MG63 (cell line): ENCODE results near the gene DCAF6. TPM values are rescaled to one million over a fixed set of nuclear protein-coding genes. Genes with fewer than 3 reads are reported as not detected.

Experiments
- DNase-seq: peaks from one replicate; pipeline ENCODE4 v3.0.0-alpha.2; 2020
- H3K27me3 ChIP-seq: fragments of 250-450 bp; sonication (Bioruptor Pico); 2 replicates; pipeline ENCODE4 v1.5.1; 2020; ENCODE audit warnings: mild to moderate bottlenecking, moderate library complexity
- H3K36me3 ChIP-seq: fragments of 250-450 bp; sonication (Bioruptor Pico); 2 replicates; pipeline ENCODE4 v1.5.1; 2020; ENCODE audit warnings: mild to moderate bottlenecking, moderate library complexity
- H3K4me3 ChIP-seq: fragments of 250-450 bp; sonication (Bioruptor Pico); 2 replicates; pipeline ENCODE4 v1.5.1; 2020; ENCODE audit warnings: mild to moderate bottlenecking, moderate library complexity
- H3K9me3 ChIP-seq: fragments of 250-450 bp; sonication (Bioruptor Pico); 2 replicates; pipeline ENCODE4 v1.5.1; 2020; ENCODE audit warnings: mild to moderate bottlenecking, moderate library complexity
- total RNA-seq: library from RNA; depleted of rRNA; stranded (reverse); fragments of >200 nt; shearing (Covaris generic); gene quantifications from 2 replicates; pipeline ENCODE4 v1.2.3, GENCODE V29; 2014; ENCODE audit warnings: low replicate concordance; rRNA removed

DCAF6 gene
- total RNA-seq, 1 experiment from 2014 or later = 70.1 TPM

DNA sequence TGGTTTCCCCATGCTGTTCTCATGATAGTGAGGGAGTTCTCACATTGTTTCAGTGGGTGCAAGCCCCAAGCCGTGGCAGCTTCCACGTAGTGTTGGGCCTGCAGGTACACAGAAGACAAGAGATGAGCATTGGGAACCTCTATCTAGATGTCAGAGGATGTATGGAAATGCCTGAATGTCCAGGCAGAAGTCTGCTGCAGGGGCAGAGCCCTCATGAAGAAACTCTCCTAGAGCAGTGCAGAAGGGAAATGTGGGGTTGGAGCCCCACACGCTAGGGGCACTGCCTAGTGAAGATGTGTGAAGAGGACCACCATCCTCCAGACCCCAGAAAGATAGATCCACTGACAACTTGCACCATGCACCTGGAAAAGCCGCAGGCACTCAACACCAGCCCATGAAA is 183.3 kb downstream of the DCAF6 start:
- Histone ChIP-seq H3K36me3 (no peaks in the 10 kb centered on the region), H3K27me3 (no peaks in the 10 kb centered on the region), H3K4me3 (no peak overlapping the region), H3K9me3 (no peaks in the 10 kb centered on the region)
- no peak for DNase-seq

DNA sequence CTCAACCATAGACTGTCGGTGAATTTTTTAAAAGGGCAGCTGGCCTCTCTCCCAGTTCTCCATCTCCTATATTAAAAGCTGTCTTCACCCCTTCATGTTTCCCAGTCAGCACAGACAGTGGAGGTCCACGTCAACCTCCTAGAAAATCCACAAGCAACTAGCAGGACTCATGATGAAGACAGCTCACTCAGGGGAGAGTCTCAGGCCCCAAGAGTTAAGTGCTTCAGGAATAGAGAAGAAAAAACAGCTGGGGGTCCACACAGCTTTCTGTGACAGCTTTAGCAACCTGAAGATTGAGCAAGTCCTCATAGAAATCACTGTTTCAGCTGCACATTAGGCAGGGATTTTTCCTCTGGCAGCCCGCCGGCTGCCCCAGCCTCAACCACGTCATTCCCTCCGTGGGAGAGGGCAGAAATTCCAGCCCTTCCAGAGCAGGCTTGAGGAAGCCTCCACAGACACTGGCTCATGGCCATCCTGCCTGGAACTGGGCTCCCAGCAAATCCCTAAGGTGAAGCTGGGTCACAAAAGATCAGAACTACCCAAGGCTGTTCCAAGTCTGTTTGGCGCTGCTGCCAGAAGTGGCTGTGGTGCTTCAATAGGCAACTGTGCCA is 185.0 kb downstream of the DCAF6 start:
- DNase-seq = peak; percentile 86

DNA sequence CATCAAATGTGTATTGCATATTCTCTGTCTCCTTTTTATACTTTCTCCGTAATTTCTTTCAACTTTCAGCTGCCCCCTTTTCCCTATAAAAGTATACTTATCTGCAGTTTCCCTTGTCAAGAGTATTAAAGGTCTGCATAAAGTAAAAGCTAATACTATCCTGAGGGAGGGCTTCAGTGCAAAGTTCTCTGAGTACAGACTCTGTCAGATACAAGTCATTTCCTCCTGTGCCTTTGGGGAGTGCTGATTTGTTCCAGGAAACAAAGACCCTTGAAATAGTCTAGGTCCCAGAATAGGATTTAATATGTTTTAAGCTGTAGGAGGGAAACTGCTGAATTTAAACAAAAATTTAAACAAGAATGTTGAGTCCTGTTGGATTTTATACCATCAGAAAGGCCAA is 188.6 kb downstream of the DCAF6 start:
- no peaks in the 10 kb centered on the region for H3K27me3 ChIP-seq
- no peak overlapping the region for H3K4me3 ChIP-seq
- DNase-seq = no peak
- H3K36me3 ChIP-seq = no peaks in the 10 kb centered on the region
- no peaks in the 10 kb centered on the region for H3K9me3 ChIP-seq

More for the DNA sequence above, 185.0 kb downstream of the DCAF6 start:
- Histone ChIP-seq H3K9me3 (no peaks in the 10 kb centered on the region), H3K27me3 (no peaks in the 10 kb centered on the region), H3K4me3 (no peak overlapping the region), H3K36me3 (no peaks in the 10 kb centered on the region)

Other genes with a start within 250 kb of the DCAF6 start
- gene MPZL1, start 214.7 kb upstream of the DCAF6 start, total RNA-seq = 126 and 136 TPM in 2 replicates
- gene ADCY10, start 22.5 kb upstream of the DCAF6 start, total RNA-seq = 0.13 TPM in 1 of 2 replicates, not detected in the other
- gene MPC2, start 389 bp downstream of the DCAF6 start, total RNA-seq = 165 and 172 TPM in 2 replicates
- gene GPR161, start 200.2 kb downstream of the DCAF6 start, total RNA-seq = 5.2 and 5.8 TPM in 2 replicates
- gene TIPRL, start 242.3 kb downstream of the DCAF6 start, total RNA-seq = 50.2 and 86.2 TPM in 2 replicates